HEK293 (cell line): ENCODE data around the gene GAL3ST2.
A peak's percentile ranks its signal among the peaks of the same experiment; 100 is the strongest.
"Not testable (repeated sequence)": the region's sequence is repeated elsewhere in the genome, so short reads cannot be mapped to it uniquely, and the experiment has no call there.

Experiments used
- CTCF ChIA-PET: fragments of 350-600 bp; formaldehyde crosslinking; extraction: SDS; loops from one replicate; lab custom pipeline; 2021; ENCODE audit warnings: antibody characterized with exemption; lab: Yijun Ruan, JAX
- POLR2A ChIA-PET: fragments of 300-600 bp; formaldehyde crosslinking; extraction: SDS; loops from one replicate; lab custom pipeline; 2020; ENCODE audit warnings: antibody characterized with exemption, inconsistent platforms; lab: Yijun Ruan, JAX
- H3K27ac ChIP-seq: fragments of 200-500 bp; sonication (Bioruptor generic); 2 replicates; pipeline ENCODE4 v1.5.1; 2014; ENCODE audit warnings: low read depth, low read length, control low read depth, inconsistent platforms; ENCODE audit errors: extremely low read depth
- H3K36me3 ChIP-seq, 2 experiments: fragments of 200-500 bp in 1 of 2; sonication (Bioruptor generic) in 1 of 2; 1 replicate in 1 of 2; 2 replicates in 1 of 2; pipeline ENCODE4 v1.5.1; 2014 to 2017; ENCODE audit warnings: inconsistent platforms in 2 of 2, low read length in 2 of 2; ENCODE audit not compliant: control insufficient read depth in 2 of 2, insufficient read depth in 1 of 2
- H3K4me1 ChIP-seq: fragments of 200-500 bp; sonication (Bioruptor generic); 2 replicates; pipeline ENCODE4 v1.5.1; 2014; ENCODE audit warnings: mild to moderate bottlenecking, low read length, inconsistent platforms; ENCODE audit not compliant: control insufficient read depth, insufficient read depth
- H3K4me3 ChIP-seq: 2 replicates; pipeline ENCODE4 v1.5.1; 2011; ENCODE audit warnings: low read depth, mild to moderate bottlenecking, control low read depth, low read length, moderate library complexity
- H3K9me3 ChIP-seq: fragments of 200-500 bp; sonication (Bioruptor generic); 2 replicates; pipeline ENCODE4 v1.5.1; 2014; ENCODE audit warnings: low read depth, low read length, inconsistent platforms; ENCODE audit not compliant: control insufficient read depth, insufficient read depth
- GLIS2 ChIP-seq: fragments of 450-650 bp; formaldehyde crosslinking; IDR thresholded peaks from 2 replicates; pipeline ENCODE4 v1.5.1; 2016; ENCODE audit warnings: missing biosample characterization, missing genetic modification characterization
- HOXA7 ChIP-seq: sonication (generic); formaldehyde crosslinking; IDR thresholded peaks from 2 replicates; pipeline ENCODE4 v1.8.1; 2022; ENCODE audit warnings: missing genetic modification reagents, borderline replicate concordance
- HOXD13 ChIP-seq: sonication (generic); formaldehyde crosslinking; IDR thresholded peaks from 2 replicates; pipeline ENCODE4 v1.8.0; 2022; ENCODE audit warnings: missing genetic modification reagents, borderline replicate concordance
- PRDM6 ChIP-seq: fragments of 450-650 bp; formaldehyde crosslinking; IDR thresholded peaks from 2 replicates; pipeline ENCODE4 v1.5.1; 2017; ENCODE audit warnings: missing biosample characterization, missing genetic modification characterization
- RBAK ChIP-seq: fragments of 450-650 bp; formaldehyde crosslinking; IDR thresholded peaks from 2 replicates; pipeline ENCODE4 v1.5.1; 2016; ENCODE audit warnings: missing biosample characterization, missing genetic modification characterization
- SETDB1 ChIP-seq: IDR thresholded peaks from one replicate; pipeline ENCODE4 v1.6.1; 2017; ENCODE audit warnings: mild to moderate bottlenecking, low read length, moderate library complexity, mixed read lengths; ENCODE audit not compliant: insufficient read length
- SP2 ChIP-seq: fragments of 450-650 bp; formaldehyde crosslinking; IDR thresholded peaks from 2 replicates; pipeline ENCODE4 v1.5.1; 2016; ENCODE audit warnings: missing biosample characterization, missing genetic modification characterization
- ZBTB1 ChIP-seq: fragments of 450-650 bp; formaldehyde crosslinking; IDR thresholded peaks from 2 replicates; pipeline ENCODE4 v1.5.1; 2016; ENCODE audit warnings: missing biosample characterization, missing genetic modification characterization
- ZBTB6 ChIP-seq: fragments of 450-650 bp; formaldehyde crosslinking; IDR thresholded peaks from 2 replicates; pipeline ENCODE4 v1.5.1; 2017; ENCODE audit warnings: missing biosample characterization, missing genetic modification characterization
- ZNF16 ChIP-seq: fragments of 450-650 bp; formaldehyde crosslinking; IDR thresholded peaks from 2 replicates; pipeline ENCODE4 v1.5.1; 2016; ENCODE audit warnings: low read depth, missing biosample characterization, missing genetic modification characterization
- ZNF169 ChIP-seq: fragments of 450-650 bp; formaldehyde crosslinking; IDR thresholded peaks from 2 replicates; pipeline ENCODE4 v1.5.1; 2016; ENCODE audit warnings: missing biosample characterization, missing genetic modification characterization
- ZNF18 ChIP-seq: fragments of 450-650 bp; formaldehyde crosslinking; IDR thresholded peaks from 2 replicates; pipeline ENCODE4 v1.5.1; 2016; ENCODE audit warnings: missing biosample characterization, missing genetic modification characterization
- ZNF26 ChIP-seq: fragments of 450-650 bp; formaldehyde crosslinking; IDR thresholded peaks from 2 replicates; pipeline ENCODE4 v1.5.1; 2016; ENCODE audit warnings: missing biosample characterization, missing genetic modification characterization
- ZNF404 ChIP-seq: fragments of 450-650 bp; formaldehyde crosslinking; IDR thresholded peaks from 2 replicates; pipeline ENCODE4 v1.5.1; 2017; ENCODE audit warnings: missing biosample characterization, missing genetic modification characterization
- ZNF501 ChIP-seq: fragments of 450-650 bp; formaldehyde crosslinking; IDR thresholded peaks from 2 replicates; pipeline ENCODE4 v1.5.1; 2016; ENCODE audit warnings: missing biosample characterization, missing genetic modification characterization
- ZNF530 ChIP-seq: fragments of 450-650 bp; formaldehyde crosslinking; IDR thresholded peaks from 2 replicates; pipeline ENCODE4 v1.5.1; 2016; ENCODE audit warnings: low read depth, missing biosample characterization, missing genetic modification characterization
- ZNF585B ChIP-seq: fragments of 450-650 bp; formaldehyde crosslinking; IDR thresholded peaks from 2 replicates; pipeline ENCODE4 v1.5.1; 2016; ENCODE audit warnings: missing biosample characterization, missing genetic modification characterization
- ZNF645 ChIP-seq: fragments of 450-650 bp; formaldehyde crosslinking; IDR thresholded peaks from 2 replicates; pipeline ENCODE4; 2016; ENCODE audit warnings: missing biosample characterization, missing genetic modification characterization
- ZSCAN18 ChIP-seq: fragments of 450-650 bp; formaldehyde crosslinking; IDR thresholded peaks from 2 replicates; pipeline ENCODE4 v1.5.1; 2016; ENCODE audit warnings: missing biosample characterization, missing genetic modification characterization

The GAL3ST2 gene

GRCh38 chr2:241822264-241822623, 45.6 kb downstream of the GAL3ST2 start (continued):
- TF ChIP-seq ZNF26 (tag by site-specific recombination) (no peak), ZSCAN18 (tag by site-specific recombination) (no peak), ZNF16 (tag by site-specific recombination) (no peak), ZNF404 (tag by site-specific recombination) (no peak), HOXA7 (CRISPR knock-in tag) (no peak), ZNF169 (no peak), ZNF501 (tag by site-specific recombination) (no peak), ZNF530 (no peak)

GRCh38 chr2:241823531-241824437, 47.2 kb downstream of the GAL3ST2 start:
- POLR2A ChIA-PET = not testable (repeated sequence)

GRCh38 chr2:241827394-241827793, 50.8 kb downstream of the GAL3ST2 start:
- POLR2A ChIA-PET = no interaction called here
- no peak for TF ChIP-seq ZNF645 (tag by site-specific recombination)
- no peak for TF ChIP-seq HOXA7 (CRISPR knock-in tag)
- no peak for TF ChIP-seq ZNF169
- TF ChIP-seq SP2 (tag by site-specific recombination) = no peak
- TF ChIP-seq SETDB1 = peak; percentile 88
- no peak for TF ChIP-seq PRDM6

More at GRCh38 chr2:241823531-241824437, 47.2 kb downstream of the GAL3ST2 start:
- H3K4me3 ChIP-seq, H3K4me1 ChIP-seq, H3K27ac ChIP-seq, H3K36me3 ChIP-seq, H3K9me3 ChIP-seq, CTCF ChIA-PET: not testable (repeated sequence)

GRCh38 chr2:241833101-241833663, 56.6 kb downstream of the GAL3ST2 start:
- no peaks in the 10 kb centered on the region for H3K36me3 ChIP-seq
- no peaks in the 10 kb centered on the region for H3K9me3 ChIP-seq
- no peak overlapping the region for H3K4me3 ChIP-seq
- ChIA-PET CTCF (no interaction called here), POLR2A (no interaction called here)
- no peaks in the 10 kb centered on the region for H3K4me1 ChIP-seq
- no peak overlapping the region for H3K27ac ChIP-seq
- TF ChIP-seq HOXD13 (CRISPR knock-in tag) = no peak
- TF ChIP-seq ZBTB1 (tag by site-specific recombination) = no peak
- no peak for TF ChIP-seq ZNF585B
- TF ChIP-seq RBAK (tag by site-specific recombination) = no peak
- TF ChIP-seq ZBTB6 (tag by site-specific recombination) = no peak
- no peak for TF ChIP-seq GLIS2 (tag by site-specific recombination)
- TF ChIP-seq ZNF18 = no peak

More at GRCh38 chr2:241827394-241827793, 50.8 kb downstream of the GAL3ST2 start:
- Histone ChIP-seq H3K36me3 (no peaks in the 10 kb centered on the region), H3K4me1 (no peaks in the 10 kb centered on the region), H3K9me3 (no peaks in the 10 kb centered on the region), H3K4me3 (no peak overlapping the region), H3K27ac (no peak overlapping the region)
- CTCF ChIA-PET = no interaction called here
